Fibroblast of mammary gland (primary cell): ENCODE measurements around the gene PALD1.

Experiments used
- DNase-seq: peaks from one replicate; pipeline ENCODE4 v3.0.0-alpha.2; 2010; ENCODE audit warnings: low read depth
- H3K4me3 ChIP-seq: 2 replicates; pipeline ENCODE4 v1.5.1; 2011; ENCODE audit warnings: low read depth, mild to moderate bottlenecking, low read length, moderate library complexity; ENCODE audit not compliant: control insufficient read depth
- TF ChIP-seq, protein P1 (sequence below): conservative IDR thresholded peaks from 2 replicates; pipeline ENCODE4 v1.5.1; 2011; ENCODE audit warnings: low read depth, low read length, inconsistent platforms; ENCODE audit not compliant: control insufficient read depth, insufficient read depth

The PALD1 gene

DNA sequence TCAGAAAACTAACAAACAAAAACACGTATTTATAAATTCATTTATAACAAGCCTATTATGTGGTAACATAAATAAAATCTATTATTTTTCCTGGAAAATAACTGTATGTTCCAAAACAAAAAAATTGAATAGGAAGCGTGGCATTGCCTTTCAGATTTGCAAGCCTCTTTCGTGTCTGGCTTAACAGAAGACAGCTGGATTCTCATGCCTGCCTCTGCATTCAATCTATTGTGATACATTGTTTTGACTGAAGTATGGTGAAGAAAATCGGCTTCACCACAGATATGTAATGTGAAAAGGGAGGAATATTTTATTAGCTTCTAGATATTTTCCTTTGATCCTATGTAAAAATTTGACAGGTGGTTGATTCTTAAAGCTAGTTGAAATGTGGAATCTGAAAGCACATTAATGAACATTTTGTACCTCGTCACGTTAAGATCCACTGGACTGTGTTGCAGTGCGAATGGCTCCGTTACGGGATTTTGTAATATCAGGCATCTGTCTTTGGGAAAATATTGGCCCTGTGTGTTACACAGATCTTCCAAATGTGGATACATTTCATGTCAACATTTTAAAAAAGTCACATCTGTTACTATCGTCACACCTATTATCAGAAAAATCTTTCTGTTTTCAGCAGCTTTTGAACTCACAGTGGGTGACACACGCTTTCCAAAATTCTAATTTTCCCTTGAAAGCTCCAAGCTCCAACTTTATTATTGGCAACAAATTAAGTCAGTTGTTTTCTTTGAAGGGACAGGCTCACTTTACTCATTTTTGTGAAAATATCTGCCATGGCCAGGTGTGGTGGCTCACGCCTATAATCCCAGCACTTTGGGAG is 26.2 kb downstream of the PALD1 start:
- no peak for DNase-seq
- no peak overlapping the region for H3K4me3 ChIP-seq
- TF ChIP-seq, protein P1, sequence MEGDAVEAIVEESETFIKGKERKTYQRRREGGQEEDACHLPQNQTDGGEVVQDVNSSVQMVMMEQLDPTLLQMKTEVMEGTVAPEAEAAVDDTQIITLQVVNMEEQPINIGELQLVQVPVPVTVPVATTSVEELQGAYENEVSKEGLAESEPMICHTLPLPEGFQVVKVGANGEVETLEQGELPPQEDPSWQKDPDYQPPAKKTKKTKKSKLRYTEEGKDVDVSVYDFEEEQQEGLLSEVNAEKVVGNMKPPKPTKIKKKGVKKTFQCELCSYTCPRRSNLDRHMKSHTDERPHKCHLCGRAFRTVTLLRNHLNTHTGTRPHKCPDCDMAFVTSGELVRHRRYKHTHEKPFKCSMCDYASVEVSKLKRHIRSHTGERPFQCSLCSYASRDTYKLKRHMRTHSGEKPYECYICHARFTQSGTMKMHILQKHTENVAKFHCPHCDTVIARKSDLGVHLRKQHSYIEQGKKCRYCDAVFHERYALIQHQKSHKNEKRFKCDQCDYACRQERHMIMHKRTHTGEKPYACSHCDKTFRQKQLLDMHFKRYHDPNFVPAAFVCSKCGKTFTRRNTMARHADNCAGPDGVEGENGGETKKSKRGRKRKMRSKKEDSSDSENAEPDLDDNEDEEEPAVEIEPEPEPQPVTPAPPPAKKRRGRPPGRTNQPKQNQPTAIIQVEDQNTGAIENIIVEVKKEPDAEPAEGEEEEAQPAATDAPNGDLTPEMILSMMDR = no peak

DNA sequence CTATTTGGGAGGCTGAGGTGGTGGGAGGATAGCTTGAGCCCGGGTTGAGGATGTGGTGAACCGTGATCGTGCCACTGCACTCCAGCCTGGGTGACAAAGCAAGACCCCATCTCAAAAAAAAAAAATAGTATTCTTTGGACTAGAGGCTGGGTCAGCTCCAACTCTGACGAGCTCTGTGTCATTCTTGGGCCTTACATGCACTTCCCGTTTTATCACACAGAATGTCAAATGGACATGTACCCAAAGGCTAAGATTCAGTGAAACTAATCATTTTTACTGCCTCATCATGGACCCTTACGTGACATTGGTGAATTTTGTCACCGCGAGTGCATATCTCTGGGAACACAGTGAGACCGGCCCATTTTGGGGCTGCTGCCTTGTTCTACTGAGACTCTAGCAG is 27.3 kb downstream of the PALD1 start:
- DNase-seq = no peak
- TF ChIP-seq, protein P1 = no peak
- no peak overlapping the region for H3K4me3 ChIP-seq

DNA sequence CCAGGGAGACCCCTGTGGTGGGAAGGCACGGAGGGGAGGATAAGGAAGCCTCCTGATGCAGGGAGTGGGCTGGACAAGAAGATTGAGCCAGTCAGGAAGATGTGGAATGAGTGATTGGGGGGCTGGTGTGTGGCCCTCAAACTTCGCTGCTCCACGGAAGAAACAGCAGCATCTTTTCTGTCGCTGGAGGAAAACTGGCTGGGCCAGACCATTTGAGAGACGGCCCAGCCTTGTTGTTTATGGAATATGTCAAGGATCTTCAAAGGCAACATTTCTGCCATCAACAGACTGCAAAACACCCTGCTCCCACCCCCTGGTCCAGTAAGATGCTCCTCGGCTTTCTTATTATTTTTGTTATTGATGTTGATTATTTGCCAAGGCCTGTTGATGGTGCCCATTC is 29.4 kb downstream of the PALD1 start:
- H3K4me3 ChIP-seq = no peak overlapping the region
- DNase-seq = no peak
- TF ChIP-seq, protein P1 = no peak

DNA sequence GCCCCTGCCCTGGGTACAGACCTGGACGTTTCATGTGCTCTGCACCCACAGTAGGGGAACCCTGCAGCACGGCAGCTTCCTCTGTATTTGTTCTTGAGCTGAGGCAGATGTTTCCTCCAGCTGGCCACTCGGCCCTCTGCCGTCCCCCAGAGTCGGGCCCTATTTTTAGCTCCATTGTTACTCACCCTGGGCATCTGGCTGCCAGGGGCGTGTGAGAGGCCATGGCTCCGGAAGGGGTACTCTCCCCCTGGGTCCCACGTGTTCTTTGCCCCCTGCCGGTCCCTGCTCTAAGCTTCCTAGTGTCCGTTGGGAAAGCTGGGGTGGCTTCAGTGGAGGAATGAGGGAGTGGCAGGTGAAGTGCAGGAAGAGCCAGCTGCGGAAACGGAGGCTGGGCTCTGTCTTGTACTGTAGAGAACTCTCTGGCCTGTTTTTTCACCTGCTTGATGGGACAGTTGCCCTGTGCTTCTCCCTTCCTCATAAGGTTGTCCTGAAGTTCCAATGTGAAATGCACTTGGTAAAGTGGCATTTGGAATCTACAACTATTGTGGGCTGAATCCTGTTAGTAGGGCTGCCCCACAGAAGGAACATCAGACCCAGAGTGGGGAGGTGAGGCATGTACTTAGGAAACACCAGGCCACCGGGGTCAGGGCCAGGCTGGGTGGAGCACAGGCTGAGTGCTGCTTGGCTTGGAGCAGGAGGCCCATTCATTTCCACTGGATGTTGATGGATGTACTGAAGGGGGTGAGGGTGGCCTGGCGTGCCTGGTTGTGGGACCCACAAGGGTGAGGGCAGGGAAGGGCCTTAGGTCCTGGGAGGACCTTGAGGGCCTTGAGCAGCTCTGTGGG is 30.6 kb downstream of the PALD1 start:
- no peak for DNase-seq
- TF ChIP-seq, protein P1 = no peak

DNA sequence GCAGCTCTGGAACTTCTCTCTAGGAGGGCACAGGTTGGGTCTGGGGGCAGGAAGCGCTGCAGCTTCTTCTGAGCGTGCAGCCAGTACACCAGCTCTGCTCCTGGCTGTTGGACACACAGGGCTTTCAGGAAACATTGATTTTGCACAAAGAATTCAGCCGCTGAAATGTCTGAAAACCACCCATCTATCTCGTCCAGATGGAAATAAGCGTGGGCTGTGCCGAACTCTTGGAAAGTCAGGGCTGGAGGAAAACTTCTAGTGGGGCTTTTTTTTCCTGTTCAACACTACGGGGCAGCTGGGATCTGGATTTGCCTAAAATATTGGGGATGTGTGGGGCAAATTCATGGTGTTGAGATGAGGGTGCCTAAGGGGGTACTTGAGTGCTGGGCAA is 31.2 kb downstream of the PALD1 start:
- no peak for DNase-seq
- H3K4me3 ChIP-seq = no peak overlapping the region
- TF ChIP-seq, protein P1 = no peak

More for the DNA sequence above, 30.6 kb downstream of the PALD1 start:
- no peak overlapping the region for H3K4me3 ChIP-seq

DNA sequence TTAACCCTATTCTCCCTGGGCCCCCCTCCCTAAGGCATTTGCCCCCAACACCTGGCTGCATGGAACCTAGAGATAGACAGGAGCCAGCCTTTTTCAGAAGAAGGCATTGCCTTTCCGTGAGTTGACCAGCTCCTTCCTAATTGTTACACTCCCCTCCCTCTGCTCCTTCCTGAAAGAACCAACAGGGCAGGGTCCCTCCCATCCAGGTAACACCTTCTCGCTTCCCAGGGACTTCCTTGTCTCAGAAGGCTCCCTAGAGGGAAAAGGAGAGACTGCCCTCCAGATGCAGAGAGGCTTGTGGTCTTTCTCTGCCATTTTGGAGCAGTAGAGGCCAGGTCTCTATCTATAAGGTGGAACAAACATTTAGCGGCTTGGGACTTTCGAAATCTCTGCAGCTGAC is 31.9 kb downstream of the PALD1 start:
- no peak for DNase-seq
- TF ChIP-seq, protein P1 = no peak
- H3K4me3 ChIP-seq = no peak overlapping the region
